8988T (cell line): Measurements from ENCODE around the gene STK38L.
"Not testable (repeated sequence)": the region's sequence is repeated elsewhere in the genome, so short reads cannot be mapped to it uniquely, and the experiment has no call there.

ENCODE experiments used
- DNase-seq: peaks from one replicate; pipeline ENCODE4 v3.0.0; 2011

STK38L gene

DNA sequence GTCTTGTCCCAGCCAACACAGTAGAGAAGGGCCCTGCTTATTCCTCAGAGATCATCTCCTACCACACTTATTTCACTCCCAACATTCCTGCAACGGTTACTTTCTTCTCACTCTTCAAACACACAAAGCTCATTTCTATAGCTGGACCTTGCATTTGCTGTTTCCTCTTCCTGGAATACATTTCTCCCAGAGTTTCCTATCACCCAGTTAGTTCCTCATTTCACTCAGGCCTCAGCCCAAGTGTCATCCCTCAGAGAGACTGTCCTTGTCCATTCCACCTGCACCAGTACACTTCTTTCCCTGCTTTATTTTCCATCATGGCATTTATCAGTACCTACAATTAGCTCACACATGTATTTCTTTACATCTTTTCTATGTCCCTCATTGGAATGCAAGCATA lies 14.7 kb upstream of the STK38L start:
- no peak for DNase-seq

DNA sequence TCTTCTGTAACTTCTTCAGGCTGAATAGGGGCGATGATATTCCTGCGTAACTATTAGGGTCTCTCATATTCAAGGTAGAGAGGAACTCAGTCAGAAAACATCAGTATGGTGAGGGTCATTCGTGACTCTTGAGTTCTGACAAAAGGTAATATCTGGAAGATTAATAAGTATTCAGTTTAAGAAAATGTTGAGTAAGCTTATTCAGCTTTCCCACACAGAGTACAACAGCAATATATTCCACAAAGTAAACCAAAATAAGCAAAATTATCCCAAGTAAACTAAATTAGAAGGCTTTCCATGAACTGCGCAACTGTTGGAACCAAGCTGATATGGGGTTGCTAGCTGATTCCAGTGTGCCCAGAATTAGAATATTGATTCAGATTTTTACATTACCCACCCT lies 12.7 kb upstream of the STK38L start:
- DNase-seq: not testable (repeated sequence)

DNA sequence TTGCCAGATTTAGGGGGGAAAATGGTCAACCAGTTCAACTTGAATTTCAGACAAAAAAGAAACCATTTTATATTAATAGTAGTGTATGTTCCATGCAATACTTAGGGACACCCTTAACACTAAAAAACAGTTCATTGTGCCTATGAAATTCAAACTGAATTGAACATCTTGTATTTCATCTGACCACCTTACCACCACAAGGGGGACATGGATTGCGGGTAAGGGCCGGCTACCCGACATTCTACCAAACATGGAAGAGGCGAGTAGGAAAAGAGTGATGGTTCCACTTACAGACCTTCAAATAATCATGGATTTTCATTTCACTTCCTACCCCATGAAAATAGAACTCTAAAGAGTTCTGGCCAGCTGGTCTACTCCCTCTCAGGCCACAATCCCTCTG lies 10.3 kb upstream of the STK38L start:
- DNase-seq: no peak

DNA sequence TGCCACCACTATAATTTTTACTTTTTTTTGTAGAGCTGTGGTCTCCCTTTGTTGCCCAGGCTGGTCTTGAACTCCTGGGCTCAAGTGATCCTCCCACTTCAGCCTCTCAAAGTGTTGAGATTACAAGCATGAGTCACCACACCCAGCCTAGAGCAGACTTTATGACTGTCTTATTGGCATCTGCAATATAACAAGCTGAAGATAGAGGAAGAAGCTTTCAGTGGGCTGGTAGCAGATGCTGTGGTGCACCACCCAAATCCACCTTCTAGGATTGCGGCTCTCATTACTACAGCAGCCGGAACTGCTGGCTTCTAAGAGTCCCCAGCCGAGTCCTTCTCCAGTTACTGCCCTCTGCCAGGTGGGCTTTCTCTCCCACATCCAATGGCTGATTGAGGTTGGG lies 7.6 kb upstream of the STK38L start:
- no peak for DNase-seq

DNA sequence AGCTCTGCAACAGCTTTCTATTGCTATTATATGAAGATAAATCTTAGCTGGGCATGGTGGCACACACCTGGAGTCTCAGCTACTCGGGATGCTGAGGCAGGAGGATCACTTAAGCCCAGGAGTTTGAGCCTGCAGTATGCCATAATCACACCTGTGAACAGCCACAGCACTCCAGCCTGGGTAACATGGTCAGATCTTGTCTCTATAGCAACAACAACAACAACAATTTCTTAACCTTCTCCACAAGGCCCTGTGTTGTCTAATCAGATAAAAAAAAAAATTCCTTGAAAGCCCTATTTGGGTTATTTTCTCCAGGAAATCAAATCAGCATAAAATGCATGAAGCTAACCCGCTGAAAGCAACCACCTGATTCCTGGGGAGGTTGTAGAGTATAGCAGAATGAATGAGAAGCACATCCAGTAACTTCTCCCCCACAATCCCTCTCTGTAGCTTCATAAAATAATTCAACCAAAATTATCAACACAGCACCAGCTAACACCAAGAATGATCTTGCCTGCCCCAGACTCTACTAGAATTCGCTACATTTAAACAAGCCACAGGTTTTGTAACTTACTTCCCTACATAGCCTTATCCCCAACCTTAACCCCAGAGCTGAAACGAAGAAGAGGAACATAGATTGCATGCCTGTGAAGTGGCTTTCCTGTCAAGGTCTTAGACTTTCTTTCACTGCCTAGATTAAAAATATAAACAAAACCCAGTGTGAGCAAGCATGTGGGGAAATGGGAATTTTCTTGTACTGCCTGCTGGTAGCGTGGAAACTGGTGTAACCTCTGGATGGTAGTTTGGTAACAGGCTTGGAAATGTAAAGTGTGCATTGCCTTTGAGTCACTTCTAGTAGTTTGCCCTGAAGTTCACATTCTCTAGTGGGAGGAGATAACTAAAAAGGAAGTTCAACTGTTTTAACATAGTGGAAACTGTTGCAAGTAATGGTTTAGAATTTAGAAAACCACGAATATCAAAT lies 6.0 kb upstream of the STK38L start:
- no peak for DNase-seq

DNA sequence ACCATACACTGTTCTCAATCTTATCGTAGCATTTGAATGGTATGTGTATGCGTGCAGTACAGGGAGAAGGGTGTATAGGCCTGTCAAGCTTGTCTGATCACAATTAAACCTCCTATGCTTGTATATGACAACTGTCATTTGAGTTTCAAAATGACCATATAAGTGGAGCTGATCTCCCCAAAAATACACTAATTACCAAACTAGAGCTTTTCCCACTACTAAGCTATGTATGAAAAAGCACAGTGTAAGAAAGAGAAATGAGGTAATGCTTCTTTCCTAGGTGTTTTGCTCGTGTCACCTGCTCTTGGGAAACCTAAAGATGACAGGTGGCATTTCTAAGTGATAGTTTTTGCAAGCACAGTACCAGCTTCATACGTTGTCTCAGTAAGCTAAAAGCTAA lies 1.1 kb upstream of the STK38L start:
- no peak for DNase-seq

DNA sequence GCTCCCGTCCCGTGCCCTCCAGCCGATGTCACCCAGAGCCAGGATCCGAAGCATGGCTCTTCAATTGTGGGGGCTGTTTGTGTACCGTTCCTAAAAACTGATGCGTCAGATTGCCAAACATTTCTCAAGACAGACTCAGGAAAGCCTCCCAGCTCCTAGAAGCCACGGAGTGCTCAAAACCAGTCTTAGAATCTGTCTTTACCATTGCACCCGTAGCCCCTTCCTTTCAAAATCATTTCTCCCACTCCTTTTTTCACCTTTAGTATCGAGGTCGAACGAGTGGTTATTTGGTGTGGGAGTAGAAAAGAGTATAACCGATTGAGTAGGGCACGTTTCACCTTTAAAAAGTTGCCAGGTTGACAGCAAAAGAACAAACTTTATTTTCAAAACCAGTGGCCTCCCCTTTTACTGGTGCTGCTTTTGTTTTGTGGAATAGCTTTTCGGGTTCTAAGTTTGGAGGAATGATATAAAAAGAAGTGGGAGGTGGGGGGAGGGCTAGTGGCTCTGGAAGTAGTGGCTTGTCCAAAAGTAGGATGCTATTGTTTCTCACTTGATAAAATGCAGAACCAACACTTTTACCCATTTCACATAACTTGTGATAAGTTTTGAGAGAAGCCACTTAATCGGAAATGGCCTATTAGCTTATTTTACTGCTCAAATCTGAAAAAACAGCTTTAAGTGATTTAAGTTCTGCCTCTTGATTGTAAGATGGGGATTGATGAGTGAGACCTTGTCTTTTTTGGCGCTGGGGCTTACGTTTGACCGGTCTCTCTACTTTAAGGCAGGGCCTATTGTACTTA lies 803 bp downstream of the STK38L start:
- DNase-seq: no peak

DNA sequence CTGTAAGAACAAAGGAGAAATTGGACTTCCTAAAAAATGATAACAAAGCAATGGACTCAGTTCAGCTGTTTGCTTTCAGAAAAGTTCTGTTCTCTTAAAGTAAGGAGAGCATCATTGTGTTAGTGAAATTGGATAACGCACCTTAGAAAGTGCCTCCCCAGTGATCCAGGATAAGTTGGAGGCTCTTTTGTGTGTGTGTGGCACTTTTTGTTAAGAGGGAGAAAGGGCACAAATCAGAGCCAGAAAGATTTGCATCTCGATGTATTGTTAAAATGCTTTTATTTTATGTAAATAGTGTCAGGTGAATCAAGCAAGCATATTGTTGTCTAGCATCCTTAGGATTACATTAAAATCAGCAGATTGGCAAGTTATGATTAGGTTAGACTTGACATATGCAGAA lies 2.1 kb downstream of the STK38L start:
- DNase-seq: no peak

DNA sequence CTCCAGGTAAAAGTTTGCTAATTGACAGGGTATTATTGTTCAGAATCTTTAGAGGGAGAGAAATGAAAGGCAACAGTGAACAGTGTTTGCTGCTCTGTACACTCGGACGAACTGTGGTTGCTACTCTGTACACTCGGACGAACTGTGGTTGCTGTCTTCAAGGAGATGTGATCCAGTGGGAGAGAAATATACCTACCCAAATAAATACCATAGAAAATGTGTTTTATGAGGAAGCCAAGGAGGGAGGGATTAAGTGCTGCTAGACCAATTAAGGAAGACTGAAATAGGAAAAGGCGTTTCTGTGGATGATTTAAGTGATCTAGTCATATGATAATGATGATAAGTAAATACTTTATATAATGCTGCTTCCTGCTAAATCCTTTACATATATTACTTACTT lies 2.7 kb downstream of the STK38L start:
- DNase-seq: no peak

DNA sequence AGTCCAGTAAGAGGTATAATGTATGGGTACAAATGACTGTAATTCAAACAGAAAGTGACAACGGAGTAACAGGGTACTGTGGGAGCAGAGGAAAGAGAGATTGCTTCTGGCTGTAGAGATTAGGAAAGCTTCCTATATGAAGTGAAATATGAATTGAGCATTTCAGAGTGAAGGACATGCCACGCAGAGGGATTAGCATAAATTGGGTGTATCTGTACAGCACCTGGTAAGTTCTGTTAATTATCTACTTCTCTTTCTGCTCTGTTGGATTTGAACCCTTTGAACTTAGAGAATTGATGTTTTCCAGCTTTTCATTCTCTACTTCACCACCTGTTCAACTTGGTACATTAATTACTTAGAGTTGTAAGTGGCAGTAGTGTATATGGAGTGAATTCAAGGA lies 8.8 kb downstream of the STK38L start:
- DNase-seq: no peak

DNA sequence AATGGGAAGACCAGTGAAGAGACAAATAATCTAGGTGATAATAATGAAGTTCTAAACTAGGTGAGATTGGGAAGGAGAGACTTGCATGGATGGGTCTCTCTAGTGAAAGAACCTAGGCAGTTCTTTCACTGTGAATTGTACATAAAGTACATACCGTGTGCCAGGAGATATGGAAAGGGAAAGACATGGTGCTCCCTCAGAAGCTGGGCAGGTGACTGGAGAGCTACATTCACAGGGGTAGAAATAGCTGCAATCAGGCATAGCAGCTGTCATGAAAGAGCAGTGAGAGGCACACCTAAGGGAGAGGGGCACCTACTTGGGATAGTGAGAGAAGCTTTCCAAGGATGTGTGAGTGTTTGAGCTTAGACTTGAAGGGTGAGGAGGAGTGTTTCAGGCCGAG lies 9.3 kb downstream of the STK38L start:
- DNase-seq: no peak

DNA sequence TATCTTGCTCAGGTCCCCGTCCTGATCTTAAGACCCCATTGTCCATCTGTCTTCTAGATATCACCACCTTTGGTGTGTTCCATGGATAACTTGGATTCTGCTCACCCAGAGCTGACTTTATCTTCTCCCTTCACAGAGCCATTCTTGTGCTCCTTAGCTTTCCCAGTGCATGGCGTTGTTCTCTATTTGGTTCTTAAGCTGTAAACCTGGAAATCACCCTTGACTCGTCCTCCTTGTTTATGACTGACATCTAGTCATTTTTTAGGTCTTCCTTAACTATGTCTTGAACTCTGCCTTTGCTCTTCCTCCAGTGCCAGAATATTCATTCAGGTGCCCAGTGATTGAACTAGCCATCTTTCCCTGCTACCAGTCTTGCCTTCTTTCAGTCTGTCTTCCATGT lies 11.7 kb downstream of the STK38L start:
- DNase-seq: no peak

DNA sequence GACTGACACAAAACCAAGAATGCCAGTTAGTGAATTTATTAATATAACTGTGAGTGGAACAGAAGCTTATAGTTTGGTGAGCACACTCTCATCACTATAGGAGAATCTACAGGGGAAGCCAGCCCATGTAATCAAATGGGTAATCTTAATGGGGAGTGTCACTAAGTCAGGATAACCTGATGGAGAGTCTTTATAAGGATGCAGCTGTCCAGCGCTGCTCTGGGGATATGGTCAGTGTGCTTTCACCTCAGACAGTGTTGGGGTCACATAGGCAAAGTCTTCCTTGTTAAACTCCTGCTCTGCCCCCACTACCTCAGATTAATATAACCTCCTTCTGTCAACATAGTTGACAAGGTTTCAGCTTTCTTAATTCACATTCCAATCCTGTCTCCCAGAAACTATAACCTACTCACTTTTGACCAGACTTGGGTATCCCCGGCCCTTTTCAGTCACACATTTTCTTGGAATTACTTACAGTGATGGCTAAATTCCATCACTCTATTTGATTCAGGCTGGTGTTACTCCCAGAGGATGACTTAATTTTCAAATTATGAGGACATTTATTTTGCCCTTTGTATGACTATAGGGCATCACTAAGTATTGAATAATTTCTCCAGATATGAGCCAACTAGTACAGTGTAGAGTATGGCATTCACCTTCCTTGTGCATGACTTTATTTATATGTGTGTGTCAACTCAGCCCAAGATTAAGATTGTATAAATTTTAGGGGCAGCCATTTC lies 13.2 kb downstream of the STK38L start:
- no peak for DNase-seq

DNA sequence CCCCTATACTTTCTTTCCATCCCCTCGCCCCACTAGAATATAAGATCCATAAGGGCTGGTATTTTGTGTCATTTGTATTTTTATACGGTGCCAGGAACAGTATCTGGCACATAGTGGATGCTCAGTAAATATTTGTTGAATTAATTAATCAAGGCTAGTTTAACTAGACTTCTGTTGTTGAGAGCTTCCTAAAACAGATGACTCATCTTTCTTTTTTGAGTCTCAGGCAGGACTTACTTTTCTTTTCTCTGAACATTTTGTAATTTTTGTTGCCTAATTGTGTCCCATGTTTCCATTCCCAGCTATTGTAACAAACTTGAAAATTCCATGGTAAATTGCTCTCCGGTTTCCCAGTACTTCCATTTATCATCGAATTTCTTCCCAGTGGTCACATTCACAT lies 16.7 kb downstream of the STK38L start:
- no peak for DNase-seq

DNA sequence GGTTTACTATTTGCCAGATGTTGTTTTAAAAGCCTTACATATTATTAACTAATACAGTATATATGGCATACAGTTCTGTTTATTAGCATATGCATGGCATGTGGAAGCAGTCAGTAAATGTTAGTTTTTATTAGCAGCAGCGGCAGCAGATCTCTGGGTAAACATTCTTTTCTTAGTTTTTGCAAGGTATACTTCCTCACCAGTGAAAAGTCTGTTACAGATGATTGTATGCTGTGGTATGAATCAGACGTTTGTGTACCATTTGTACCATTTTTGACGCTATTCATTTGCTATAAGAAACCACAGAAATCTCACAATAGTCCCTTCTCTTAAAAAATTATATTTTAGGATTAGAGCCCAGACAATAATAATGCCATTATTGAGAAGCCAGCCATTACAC lies 17.8 kb downstream of the STK38L start:
- no peak for DNase-seq

DNA sequence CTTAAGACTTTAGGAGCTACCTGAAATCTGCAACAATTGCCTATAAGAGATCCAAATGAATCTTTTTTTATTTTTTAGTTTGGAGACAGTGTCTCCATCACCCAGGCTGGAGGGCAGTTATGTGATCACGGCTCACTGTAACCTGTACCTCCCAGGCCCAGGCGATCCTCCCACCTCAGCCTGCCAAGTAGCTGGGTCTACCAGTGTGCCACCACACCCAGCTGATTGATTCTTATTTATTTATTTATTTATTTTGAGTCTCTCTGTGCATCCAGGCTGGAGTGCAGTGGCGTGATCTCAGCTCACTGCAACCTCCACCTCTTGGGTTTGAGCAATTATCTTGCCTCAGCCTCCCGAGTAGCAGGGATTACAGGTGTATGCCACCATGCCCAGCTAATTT lies 26.1 kb downstream of the STK38L start:
- no peak for DNase-seq

DNA sequence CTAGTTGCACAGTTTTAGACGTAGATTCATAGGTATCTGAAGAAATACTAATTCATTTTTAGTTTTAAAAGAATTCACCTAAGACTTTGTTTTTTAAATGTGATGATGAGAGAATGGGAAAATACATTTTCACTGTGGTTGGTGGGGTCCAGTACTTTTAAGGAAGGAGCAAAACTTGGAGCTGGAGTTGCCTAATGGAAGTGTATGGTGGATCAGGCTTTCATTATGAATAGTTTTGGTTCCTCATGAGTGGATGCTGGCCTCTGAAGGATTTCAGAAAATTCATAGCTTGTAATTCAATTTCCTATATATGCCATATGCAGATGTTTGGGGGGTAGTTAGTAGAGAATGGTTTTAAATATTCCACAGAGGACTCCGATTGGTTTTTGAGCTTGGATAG lies 27.1 kb downstream of the STK38L start:
- DNase-seq: no peak

DNA sequence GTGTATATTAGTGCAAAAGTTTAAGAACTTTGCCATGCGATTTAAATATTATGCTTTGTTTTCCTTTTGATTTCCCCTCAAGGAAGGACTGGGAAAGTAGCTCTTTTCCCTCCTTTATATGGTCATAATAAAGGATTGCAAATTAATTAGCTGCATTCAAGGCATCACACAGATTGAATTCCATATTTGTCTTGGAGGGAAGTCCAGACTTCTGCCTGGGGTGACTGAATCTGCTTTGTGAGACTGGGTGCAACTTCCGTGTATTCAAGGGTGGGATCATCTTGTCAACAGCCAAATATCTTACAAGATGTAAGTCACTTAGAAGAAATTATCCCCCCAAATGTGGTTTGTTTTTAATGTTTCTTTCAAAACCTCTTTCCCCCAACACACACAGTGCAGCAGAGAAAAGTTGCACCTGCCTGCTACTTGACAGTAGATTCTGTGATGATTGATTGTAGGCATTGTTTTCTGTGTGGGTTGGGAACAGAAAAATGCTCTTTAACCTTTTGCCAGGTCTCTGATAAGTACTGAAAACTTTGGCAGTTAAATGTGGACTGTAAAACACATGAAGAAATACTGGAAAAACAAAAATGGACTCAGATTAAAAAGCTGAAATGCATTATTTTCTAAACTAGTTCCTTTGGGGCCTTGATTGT lies 28.4 kb downstream of the STK38L start:
- no peak for DNase-seq

DNA sequence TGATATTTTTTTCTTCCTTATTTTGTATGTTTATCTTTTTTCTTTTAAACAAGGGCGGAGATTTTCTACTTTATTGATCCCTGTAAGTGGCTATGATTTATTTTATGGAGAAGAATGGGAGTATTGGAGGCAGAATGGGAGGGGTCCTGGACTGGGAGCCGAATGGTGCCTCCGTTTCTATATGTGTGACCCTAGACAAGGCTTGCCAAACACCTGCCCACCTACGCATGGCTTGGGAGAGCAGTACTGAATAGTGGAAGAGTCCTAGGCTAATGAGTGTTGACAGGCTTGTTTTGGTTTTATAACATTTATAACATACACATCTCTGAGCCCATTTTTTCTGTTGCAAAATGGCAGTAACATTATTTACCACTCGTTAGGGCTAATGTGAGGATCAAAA lies 29.0 kb downstream of the STK38L start:
- DNase-seq: no peak

DNA sequence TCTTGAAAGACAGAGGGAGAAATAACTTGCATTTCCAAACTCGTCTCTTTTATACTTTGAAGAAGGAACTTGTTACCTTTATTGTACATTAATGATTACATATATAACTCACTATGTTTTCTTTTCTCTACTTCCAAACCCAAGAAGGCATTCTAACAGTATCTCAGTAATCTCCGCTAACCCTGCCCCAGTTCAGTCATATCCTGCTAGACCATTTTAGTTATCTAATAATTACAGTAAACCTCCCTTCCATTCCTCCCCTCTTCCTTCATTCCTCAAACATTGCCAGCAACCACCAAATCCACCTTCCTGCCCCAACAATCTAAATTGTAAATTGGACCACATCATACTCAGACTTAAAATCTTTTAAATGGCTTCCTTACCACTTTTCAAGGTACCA lies 30.6 kb downstream of the STK38L start:
- no peak for DNase-seq

DNA sequence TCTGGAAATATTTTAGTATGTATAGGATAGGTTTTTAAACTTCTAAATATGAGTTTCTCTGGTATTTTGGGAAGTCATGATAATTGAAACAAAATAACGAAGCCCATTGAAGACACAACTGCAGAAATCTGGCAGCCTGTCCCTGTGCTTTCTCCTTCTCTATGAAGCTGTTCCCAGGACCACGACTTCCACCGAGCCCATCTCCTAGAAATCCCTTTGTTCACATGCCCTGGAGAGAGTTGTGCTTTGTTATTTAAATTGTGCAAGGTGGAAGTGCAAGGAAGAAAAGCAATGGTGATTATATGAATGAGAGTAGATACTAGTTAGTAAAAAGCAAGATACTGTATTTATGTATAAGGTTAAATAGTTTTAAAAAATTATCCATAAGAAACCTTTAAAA lies 32.2 kb downstream of the STK38L start:
- no peak for DNase-seq

DNA sequence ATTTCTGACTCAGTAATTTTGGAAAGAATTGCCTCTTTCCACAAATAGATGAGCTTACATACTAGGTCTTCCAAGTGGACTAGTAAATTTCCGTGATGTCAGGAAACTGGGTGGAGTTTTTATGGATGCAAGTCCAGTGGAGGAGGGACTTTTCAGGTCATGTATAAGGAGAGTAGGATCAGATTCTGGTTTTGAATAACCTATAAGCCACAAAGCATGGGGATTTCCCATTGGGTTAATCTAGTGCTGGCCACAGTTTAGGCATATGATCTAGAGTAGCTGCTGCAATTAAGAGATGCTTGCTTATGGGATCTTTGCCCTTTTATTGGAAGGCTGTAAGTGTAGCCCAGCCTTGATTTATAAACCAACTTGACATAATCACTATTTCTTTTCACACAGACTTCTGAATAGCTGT lies 33.8 kb downstream of the STK38L start:
- no peak for DNase-seq

DNA sequence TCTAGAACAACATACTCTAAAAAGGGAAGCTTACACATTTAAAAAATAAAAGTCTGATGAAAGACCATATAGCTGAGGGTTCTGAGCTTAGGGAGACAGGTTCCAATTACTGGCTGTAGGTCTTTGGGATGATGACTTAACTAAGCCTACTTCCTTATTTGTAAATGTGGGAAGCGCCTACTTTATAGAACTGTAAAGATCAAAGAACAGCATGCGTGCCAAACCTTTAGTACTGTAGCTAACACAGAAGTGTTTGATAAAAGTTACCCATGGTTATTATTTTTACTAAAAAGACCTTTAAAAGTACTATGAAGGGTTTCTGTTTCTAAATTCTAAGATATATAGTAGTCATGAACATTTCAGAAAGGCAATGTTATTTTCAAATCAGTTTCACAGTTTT lies 35.7 kb downstream of the STK38L start:
- no peak for DNase-seq
